HepG2 (cell line): Measurements from ENCODE around the gene CHST13. TPM values are rescaled to one million over a fixed set of nuclear protein-coding genes. Genes with fewer than 3 reads are reported as not detected.

Source experiments
- AKAP8 ChIP-seq: sonication (generic); formaldehyde crosslinking; IDR thresholded peaks from 2 replicates; pipeline ENCODE4 v1.5.1; 2020; ENCODE audit warnings: mild to moderate bottlenecking, missing genetic modification reagents
- CBX5 ChIP-seq: sonication (generic); formaldehyde crosslinking; IDR thresholded peaks from 2 replicates; pipeline ENCODE4 v1.4.0; 2020; ENCODE audit warnings: missing genetic modification reagents, borderline replicate concordance
- DPF2 ChIP-seq: sonication (generic); formaldehyde crosslinking; IDR thresholded peaks from 2 replicates; pipeline ENCODE4 v1.4.0; 2020; ENCODE audit warnings: mild to moderate bottlenecking, low read depth, missing genetic modification reagents, borderline replicate concordance
- ELF4 ChIP-seq: sonication (generic); formaldehyde crosslinking; IDR thresholded peaks from 2 replicates; pipeline ENCODE4 v1.5.0; 2020; ENCODE audit warnings: missing genetic modification reagents, mild to moderate bottlenecking, moderate library complexity, borderline replicate concordance
- FOSL2 ChIP-seq: sonication (generic); formaldehyde crosslinking; IDR thresholded peaks from 2 replicates; pipeline ENCODE4 v1.4.0; 2020; ENCODE audit warnings: missing genetic modification reagents
- HNRNPLL ChIP-seq: fragments of 200-400 bp; formaldehyde crosslinking; IDR thresholded peaks from 2 replicates; pipeline ENCODE4 v1.6.1; 2017; ENCODE audit warnings: mild to moderate bottlenecking, low read depth, low read length; ENCODE audit not compliant: poor library complexity, severe bottlenecking
- LCORL ChIP-seq, 2 experiments: fragments of 450-650 bp in 1 of 2; sonication (generic) in 1 of 2; formaldehyde crosslinking in 1 of 2; IDR thresholded peaks; 2 replicates each; pipeline versions ENCODE4 v1.5.0 to v1.6.1; 2017 to 2020; ENCODE audit warnings: antibody characterized with exemption in 1 of 2, missing genetic modification reagents in 1 of 2
- MAFK ChIP-seq, 2 experiments: IDR thresholded peaks in 1 of 2; conservative IDR thresholded peaks in 1 of 2; 2 replicates each; pipeline ENCODE4 v1.6.1; 2011; ENCODE audit warnings: improper control_type of control experiment in 2 of 2, low read length in 2 of 2
- MED1 ChIP-seq: sonication (generic); formaldehyde crosslinking; IDR thresholded peaks from 2 replicates; pipeline ENCODE4 v1.4.0; 2020; ENCODE audit warnings: missing genetic modification reagents
- MLXIP ChIP-seq: sonication (generic); formaldehyde crosslinking; IDR thresholded peaks from 2 replicates; pipeline ENCODE4 v1.9.0; 2021; ENCODE audit warnings: missing genetic modification reagents, borderline replicate concordance
- SIX4 ChIP-seq: sonication (generic); formaldehyde crosslinking; IDR thresholded peaks from 2 replicates; pipeline ENCODE4 v1.4.0; 2020; ENCODE audit warnings: missing genetic modification reagents
- SKI ChIP-seq: fragments of 450-650 bp; IDR thresholded peaks from one replicate; pipeline ENCODE4 v1.6.1; 2018; ENCODE audit warnings: mild to moderate bottlenecking; ENCODE audit not compliant: partially characterized antibody
- THAP9 ChIP-seq: sonication (generic); formaldehyde crosslinking; IDR thresholded peaks from 2 replicates; pipeline ENCODE4; 2020; ENCODE audit warnings: missing genetic modification reagents, mild to moderate bottlenecking, borderline replicate concordance
- ZKSCAN1 ChIP-seq: fragments of 150-350 bp; IDR thresholded peaks from 2 replicates; pipeline ENCODE4 v1.6.1; 2014; ENCODE audit warnings: low read length
- ZNF276 ChIP-seq: sonication (generic); formaldehyde crosslinking; IDR thresholded peaks from 2 replicates; pipeline ENCODE4 v1.4.0; 2020; ENCODE audit warnings: mild to moderate bottlenecking, low read depth, missing genetic modification reagents
- ZNF574 ChIP-seq: sonication (generic); formaldehyde crosslinking; IDR thresholded peaks from 2 replicates; pipeline ENCODE4 v1.4.0; 2020; ENCODE audit warnings: missing genetic modification reagents
- polyA plus RNA-seq, 8 experiments: library from polyadenylated mRNA; depleted of rRNA in 3 of 8; stranded (reverse) in 7 of 8; unstranded in 1 of 8; fragments of >200 nt; fragmentation: Illumina TruSeq in 4 of 8; extraction: Trizol in 4 of 8; gene quantifications; 2 replicates each; pipeline versions ENCODE4 v1.2.1 to v1.2.3, GENCODE V29; 2011 to 2016; ENCODE audit warnings: low read depth in 4 of 8, missing spikeins in 1 of 8, mixed read lengths in 1 of 8; ENCODE audit not compliant: insufficient read depth in 1 of 8
- total RNA-seq, 5 experiments: library from RNA; depleted of rRNA; stranded (reverse); fragments of >200 nt; fragmentation: Illumina TruSeq; extraction: Trizol; gene quantifications; 2 replicates each; pipeline ENCODE4 v1.2.3, GENCODE V29; 2016; ENCODE audit warnings: low read depth in 1 of 5

CHST13 gene
- total and polyA plus RNA-seq, 2 of the 13 experiments (the other 11 are each of a cell fraction or from before 2014, with no cell fraction given), result 32.0 to 43.1 TPM

- TF ChIP-seq ZNF276 (CRISPR knock-in tag), result no peak
- TF ChIP-seq MAFK (conservative IDR thresholded peaks at IDR 0.05 in 1 of 2, IDR thresholded peaks at IDR 0.05 in 1 of 2; ENCODE audit: low read length in 2 of 2), result no peak
- no peak for TF ChIP-seq ZNF574
- no peak for TF ChIP-seq THAP9 (CRISPR knock-in tag)
- no peak for TF ChIP-seq DPF2 (CRISPR knock-in tag)
- no peak for TF ChIP-seq MLXIP (CRISPR knock-in tag)
- no peak for TF ChIP-seq FOSL2
- no peak for TF ChIP-seq ELF4 (CRISPR knock-in tag)
- peak; percentile 16 for TF ChIP-seq HNRNPLL
- 0 out of 2 replicates have a peak, but pooled peaks have one; percentile 39 for TF ChIP-seq MED1 (CRISPR knock-in tag)
- TF ChIP-seq ZKSCAN1, result no peak
- no peak for TF ChIP-seq CBX5 (CRISPR knock-in tag)
- no peak for TF ChIP-seq SKI
- TF ChIP-seq AKAP8 (CRISPR knock-in tag), result no peak
- TF ChIP-seq SIX4 (CRISPR knock-in tag), result no peak
- no peak for TF ChIP-seq LCORL (IDR thresholded peaks at IDR 0.05)
- peak; percentile 74 for TF ChIP-seq LCORL (CRISPR knock-in tag; IDR thresholded peaks at IDR 0.05)
Observed at GRCh38 chr3:126517986-126518778, 5.8 kb upstream of the CHST13 start (continued).
